IPS DF 19.7 (cell line): ENCODE results near the gene COMMD4.
"Not testable (repeated sequence)": the region's sequence is repeated elsewhere in the genome, so short reads cannot be mapped to it uniquely, and the experiment has no call there.

Source experiments
- DNase-seq: peaks from one replicate; pipeline ENCODE4 v3.0.0-alpha.2; 2013; ENCODE audit warnings: low read depth, low spot score

The COMMD4 gene

GRCh38 chr15:75371901-75372688, 36.2 kb downstream of the COMMD4 start:
- no peak for DNase-seq

GRCh38 chr15:75380773-75381172, 44.9 kb downstream of the COMMD4 start:
- DNase-seq: no peak

- DNase-seq: not testable (repeated sequence)
Measured at GRCh38 chr15:75383986-75384385, 48.1 kb downstream of the COMMD4 start.
